Stimulated activated CD8-positive, alpha-beta memory T cell treated with anti-CD3 and anti-CD28 coated beads, Interleukin-12 subunit alpha, Interleukin-12 subunit beta, amount 100 ng/mL, for 1 hour (primary cell): ENCODE data around the gene FAF1.

Experiments used
- DNase-seq: peaks from one replicate; pipeline ENCODE4 v3.0.0-alpha.2; 2020; ENCODE audit warnings: low read depth

Gene FAF1

GRCh38 chr1:50426702-50427085 is 533.4 kb downstream of the FAF1 start:
- DNase-seq, result no peak

DNA sequence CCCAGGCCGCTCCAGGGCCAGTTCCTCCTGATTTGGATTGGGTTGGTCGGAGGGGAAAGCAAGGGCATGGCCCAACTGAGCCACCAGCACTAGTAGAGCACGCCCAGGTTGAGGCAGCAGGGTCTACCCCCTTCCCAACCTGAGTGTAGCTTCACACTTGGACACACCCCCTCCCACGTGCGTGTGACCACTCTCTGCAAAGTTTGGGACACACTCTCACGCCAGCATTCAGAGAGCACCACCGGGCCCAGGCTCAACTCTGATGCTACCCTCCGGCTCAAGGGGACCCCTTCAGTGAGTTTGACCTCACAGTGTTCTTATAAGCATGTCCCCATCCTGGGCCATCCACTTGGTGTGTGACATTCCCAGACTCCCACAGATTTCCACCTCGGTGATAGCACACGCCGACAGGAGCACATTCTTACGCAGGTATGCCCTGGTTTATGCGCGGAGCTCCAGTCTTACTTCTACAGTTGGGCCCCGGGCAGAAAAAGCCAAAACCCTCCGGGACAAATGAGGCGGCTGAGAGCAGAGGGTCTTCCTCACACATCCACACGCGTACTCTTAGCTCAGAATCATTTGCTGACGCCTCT is 533.9 kb downstream of the FAF1 start:
- no peak for DNase-seq

DNA sequence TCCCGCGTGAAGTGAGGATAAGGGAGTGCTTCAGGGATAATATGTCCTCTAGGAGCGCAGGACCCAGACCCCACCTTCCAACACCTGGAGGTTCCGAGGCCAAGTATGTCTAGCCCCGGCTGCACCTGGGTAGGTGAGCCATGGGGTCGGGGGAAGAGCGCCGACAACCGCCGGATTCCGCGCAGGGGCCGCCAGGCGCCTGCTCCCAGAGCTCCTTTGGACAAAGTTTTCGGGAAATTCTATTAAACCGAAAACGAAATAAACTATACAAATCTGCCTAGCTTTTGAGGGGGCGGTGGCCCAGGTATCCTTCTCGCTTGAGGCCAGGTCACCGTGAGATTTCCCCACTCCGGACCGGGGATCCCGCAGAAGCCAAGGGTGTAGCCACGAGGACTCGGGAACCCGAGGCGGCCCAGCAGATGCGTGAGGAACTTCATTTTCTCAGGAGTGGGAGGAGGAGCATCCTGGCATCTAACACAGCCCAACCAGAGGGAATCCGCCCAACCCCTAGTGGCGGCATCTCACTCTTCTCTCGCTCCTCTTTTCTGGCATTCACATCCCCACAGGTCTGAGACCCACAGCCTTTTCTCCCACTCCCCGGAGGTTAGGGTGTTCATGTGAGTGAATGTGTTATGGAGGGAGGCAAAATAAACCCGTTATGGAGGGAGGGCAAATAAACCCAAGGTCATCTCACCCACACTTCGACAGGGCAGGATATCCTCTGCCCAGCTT is 534.5 kb downstream of the FAF1 start:
- DNase-seq, result no peak

DNA sequence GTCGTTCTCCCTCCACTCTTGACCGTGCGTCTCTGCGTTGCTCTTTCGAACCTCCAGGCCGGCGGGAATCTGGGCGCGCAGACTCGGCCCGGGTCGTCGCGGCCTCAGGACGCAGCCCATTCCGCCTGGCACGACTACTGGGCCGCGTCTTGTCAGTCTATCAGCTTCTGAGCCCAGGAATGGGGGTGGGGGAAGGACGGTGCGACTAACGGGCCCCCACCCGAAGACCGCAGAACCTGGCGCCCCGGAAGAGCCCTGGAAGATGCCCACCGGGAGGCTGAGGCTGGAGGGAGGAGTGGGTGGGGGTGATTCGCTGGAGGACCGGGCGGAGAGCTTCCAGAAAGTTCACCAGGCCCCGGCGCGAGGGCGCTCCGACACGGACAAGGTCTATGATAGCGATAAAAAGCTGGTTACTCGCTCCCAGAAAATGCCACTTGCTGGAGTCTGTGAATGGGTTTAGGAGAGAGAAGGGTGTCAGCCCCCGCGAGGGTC is 535.1 kb downstream of the FAF1 start:
- no peak for DNase-seq

DNA sequence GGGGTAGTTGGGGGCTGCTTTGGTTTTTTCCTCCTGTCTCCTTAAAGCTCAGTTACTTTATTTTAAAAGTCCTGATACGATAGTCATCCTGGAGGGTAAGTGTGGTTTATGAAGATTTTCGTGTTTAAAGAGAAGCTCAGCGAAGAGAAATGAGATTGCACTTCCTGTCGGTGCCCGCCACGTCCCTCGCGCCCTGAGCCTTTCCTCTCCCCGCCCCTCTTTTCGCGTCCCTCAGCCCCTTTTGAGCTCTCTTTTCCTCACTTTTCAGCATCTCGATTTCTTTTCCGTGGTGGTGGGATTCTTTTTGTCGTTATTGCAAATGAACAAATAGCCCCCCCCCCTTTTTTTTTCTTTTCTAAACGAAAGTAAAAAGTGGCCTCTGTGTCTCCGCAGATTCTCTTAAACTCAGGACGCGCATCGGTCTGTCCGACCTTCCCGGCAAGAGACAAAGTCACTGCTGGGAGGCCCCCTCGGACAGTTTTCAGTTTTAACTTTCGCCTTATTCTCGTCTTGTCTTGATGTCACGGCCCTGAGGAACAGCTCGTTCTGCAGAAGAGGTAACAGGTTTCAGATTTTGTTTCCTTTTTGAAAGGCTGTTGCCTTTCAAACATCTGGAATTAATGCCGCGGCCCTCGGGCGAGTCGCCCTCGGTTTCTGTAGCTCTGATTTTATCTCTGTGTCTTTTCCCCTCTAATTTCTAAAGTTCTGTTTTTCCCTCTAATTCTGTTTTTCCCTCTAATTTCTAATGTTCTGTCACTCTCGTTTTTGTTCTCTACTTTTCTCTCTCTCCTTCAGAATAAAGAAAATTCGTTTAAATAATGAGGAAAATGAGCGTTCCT is 535.8 kb downstream of the FAF1 start:
- DNase-seq, result no peak

DNA sequence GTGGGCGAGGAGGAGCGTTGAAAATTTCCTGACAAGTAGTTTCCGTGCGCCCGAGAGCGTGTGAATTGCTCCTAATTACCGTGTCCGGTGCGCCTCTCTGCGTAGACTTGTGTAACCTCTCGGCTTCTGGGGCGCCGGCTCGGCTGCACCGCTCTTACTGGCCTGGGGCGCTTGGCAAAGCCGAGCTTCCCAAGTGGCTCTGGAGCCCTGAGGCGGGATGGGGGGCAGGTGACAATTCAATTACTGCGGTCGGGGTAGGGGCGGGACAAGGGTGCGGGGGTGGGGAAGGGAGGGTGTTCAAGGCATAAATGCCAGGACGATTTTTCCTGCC is 536.4 kb downstream of the FAF1 start:
- no peak for DNase-seq

- no peak for DNase-seq
Observed at GRCh38 chr1:50422946-50423669, 537.0 kb downstream of the FAF1 start, which contains the start of gene DMRTA2. TSS of gene DMRTA2 (minus strand) at chr1:50423443. CDS start at chr1:50421536, 1,907 bp downstream.

DNA sequence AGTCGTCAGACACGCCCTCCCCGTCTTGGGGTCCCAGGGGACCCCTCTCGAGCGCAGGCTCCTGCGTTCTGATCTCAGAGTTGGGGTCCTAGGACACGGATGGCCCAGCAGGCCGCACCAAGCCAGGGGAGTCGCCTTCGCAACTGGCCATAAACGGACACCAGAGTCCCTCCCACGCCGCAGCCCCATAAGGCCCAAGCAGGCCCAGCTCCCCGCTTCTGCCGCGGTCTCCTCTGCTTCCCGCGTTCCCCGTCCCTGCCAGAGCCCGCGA is 537.5 kb downstream of the FAF1 start:
- DNase-seq, result no peak

- no peak for DNase-seq
Observed at GRCh38 chr1:50421768-50422674, 538.0 kb downstream of the FAF1 start.

- no peak for DNase-seq
Observed at GRCh38 chr1:50421366-50421748, 538.7 kb downstream of the FAF1 start.

GRCh38 chr1:50420689-50421365 is 539.2 kb downstream of the FAF1 start:
- DNase-seq, result no peak

DNA sequence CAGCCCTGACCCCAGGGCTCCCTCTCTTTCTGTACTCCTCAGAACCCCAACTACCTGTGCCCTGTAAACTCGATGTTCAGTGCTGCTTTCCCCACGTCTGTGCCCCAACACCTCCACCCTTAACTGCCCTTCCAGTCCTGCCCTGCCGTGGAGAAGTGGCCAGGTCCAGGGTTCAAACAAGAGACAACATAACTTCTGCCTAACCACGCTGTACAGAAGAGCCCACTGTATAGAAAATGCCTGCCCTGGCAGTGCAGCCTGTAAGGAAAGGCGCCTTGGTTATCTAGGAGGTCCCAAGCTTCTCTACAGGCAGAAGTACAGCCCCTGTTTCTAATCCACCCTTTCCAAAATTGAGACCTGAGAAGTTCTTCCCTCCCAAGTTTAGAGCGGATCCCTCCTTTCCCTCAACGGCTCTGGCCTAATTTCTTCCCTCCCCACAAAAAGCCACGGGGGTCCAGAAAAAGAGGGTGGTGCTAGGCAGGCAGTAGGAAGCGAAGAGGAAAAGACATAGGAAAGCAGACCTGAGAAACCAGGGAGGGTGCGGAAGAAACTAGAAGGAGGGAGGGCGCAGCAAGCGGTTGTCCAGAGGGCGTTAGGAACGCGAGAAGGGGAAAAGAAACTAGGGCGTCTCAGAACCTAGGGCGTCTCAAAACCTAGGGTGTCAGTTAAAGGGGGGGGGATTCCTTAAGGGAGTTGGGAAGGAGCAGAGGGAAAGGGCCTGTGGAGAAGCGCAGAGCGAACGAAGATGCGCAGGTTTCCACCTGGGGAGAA is 540.0 kb downstream of the FAF1 start:
- DNase-seq, result no peak

DNA sequence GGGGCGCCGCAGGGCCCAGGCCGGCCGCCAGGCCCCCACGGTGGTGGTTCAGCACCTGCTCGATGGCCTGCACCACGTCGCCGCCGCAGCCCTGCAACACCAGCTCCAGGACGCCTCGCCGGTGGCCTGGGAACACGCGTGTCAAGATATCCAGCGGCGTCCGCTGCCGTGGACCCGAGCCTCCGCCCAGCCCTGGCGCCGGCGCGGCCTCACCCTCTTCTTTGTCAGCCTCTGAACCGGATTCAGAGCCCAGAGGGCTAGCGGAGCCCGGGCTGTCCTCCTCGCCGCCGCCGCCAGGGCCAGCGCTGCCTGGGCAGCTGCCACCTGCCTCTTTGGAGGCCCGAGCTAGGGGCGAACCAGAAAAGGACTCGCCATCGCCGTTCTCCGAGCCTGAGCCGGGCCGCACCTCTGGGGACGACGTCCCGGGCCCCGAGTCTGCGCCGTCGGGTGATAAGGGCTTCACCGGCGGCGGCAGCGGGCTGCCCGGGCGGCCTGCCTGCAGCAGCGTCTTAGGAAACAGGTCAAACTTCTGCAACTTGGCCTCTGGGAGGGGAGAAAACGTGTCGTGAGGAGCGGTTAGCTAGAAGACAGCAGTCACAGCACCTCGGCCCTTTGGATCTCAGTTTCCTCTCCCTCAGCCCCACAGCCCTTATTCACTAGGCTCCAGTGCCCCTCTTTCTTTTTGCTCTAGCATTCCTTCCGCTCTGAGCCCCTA is 540.7 kb downstream of the FAF1 start:
- DNase-seq, result no peak

GRCh38 chr1:50418600-50419109 is 541.4 kb downstream of the FAF1 start:
- no peak for DNase-seq

- no peak for DNase-seq
Observed at GRCh38 chr1:50417946-50418599, 542.0 kb downstream of the FAF1 start.

- DNase-seq, result no peak
Observed at GRCh38 chr1:50417507-50417906, 542.6 kb downstream of the FAF1 start.

- DNase-seq, result no peak
Observed at GRCh38 chr1:50416553-50417453, 543.3 kb downstream of the FAF1 start.

DNA sequence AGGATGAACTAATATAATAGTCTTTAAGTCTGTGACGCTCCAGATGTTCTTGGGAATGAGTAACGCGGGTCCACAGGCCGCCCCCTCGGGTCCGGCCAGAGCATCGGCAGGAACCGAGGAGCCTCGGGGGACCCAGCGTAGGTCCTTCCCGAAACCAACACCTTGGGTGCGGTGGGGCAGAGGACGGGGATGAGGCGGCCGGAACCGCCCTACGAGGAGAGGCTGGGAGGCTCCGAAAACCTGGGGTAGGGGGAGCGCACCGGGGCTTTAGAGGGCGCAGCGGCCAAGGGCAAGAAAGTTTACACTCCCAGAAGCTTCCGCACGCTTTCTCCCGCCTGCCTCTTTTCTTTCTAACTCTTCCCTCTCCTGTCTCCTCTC is 543.9 kb downstream of the FAF1 start:
- DNase-seq, result no peak
